ENCODE results near the gene PAX3. TPM values are rescaled to one million over a fixed set of nuclear protein-coding genes. Genes with fewer than 3 reads are reported as not detected.

Gene PAX3
- total and polyA plus RNA-seq, 2 of the 13 experiments (the other 11 are each of a cell fraction or from before 2014, with no cell fraction given): 0.07 TPM; not detected in 1

DNA sequence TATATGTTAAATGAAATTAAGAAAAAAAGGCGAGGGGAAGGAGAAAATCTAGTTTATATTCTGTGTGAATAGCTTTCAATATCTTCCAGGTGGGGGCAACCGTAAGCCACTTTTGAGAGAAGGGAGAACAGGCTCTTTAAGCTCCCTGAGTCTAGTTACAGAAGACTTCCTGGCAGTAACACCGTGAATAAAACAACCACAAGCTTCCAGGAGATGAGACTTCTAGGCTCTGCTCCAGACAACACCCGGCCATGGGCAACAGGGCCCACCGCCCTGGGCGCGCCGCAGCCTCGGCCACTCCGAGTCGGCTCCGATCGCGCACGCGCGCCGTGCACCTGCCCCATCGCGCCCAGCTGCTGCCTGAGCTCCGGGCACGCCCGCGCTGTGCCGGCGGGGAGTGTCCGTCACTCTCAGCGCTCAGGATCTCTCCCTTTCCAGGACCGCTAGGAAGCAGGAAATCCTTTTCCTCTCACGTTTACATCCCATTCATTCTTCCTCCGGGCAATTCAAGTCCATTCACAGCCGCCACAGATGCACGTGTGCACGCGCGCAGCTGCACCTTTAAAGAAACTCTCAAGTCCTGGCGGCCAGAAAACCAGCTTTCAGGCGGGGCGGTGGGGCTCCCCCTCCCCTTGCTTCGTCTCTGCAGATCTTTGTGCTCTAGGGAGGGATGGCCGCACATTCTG lies 19.4 kb upstream of the PAX3 start (continued):
- TF ChIP-seq MYPOP (CRISPR knock-in tag; IDR thresholded peaks at IDR 0.05) (peak; percentile 73; the same call in 1 of the 2 replicates), ZBTB21 (CRISPR knock-in tag; IDR thresholded peaks at IDR 0.05) (no peak), GABPA (IDR thresholded peaks at IDR 0.05; ENCODE audit: low read depth, low read length) (no peak), GABPA (CRISPR knock-in tag; IDR thresholded peaks at IDR 0.05; ENCODE audit: low read depth) (no peak), ARID4A (CRISPR knock-in tag; IDR thresholded peaks at IDR 0.05; ENCODE audit: borderline replicate concordance) (peak; percentile 44; the same call in 1 of the 2 replicates), ARHGAP35 (CRISPR knock-in tag; IDR thresholded peaks at IDR 0.05; ENCODE audit: borderline replicate concordance) (peak; percentile 41; the same call in 1 of the 2 replicates), RAD51 (IDR thresholded peaks at IDR 0.05; ENCODE audit: borderline replicate concordance) (no peak), MAX (IDR thresholded peaks at IDR 0.05) (peak; percentile 81), IKZF4 (CRISPR knock-in tag; IDR thresholded peaks at IDR 0.05; ENCODE audit: borderline replicate concordance, low read depth, not compliant biosample characterization) (peak; percentile 49), NKX3-1 (CRISPR knock-in tag; IDR thresholded peaks at IDR 0.05) (no peak), HNF4G (IDR thresholded peaks at IDR 0.05; ENCODE audit: borderline replicate concordance, low read depth, low read length) (no peak), HNF4G (CRISPR knock-in tag; IDR thresholded peaks at IDR 0.05; ENCODE audit: borderline replicate concordance, low read depth) (no peak), HDAC2 (CRISPR knock-in tag; IDR thresholded peaks at IDR 0.05) (0 out of 2 replicates have a peak, but pooled peaks have one; percentile 24), ZNF747 (CRISPR knock-in tag; IDR thresholded peaks at IDR 0.05; ENCODE audit: borderline replicate concordance) (no peak), ZNF552 (CRISPR knock-in tag; IDR thresholded peaks at IDR 0.05; ENCODE audit: borderline replicate concordance) (peak; percentile 79; the same call in 1 of the 2 replicates), ELF1 (CRISPR knock-in tag; IDR thresholded peaks at IDR 0.05) (no peak), SOX13 (IDR thresholded peaks at IDR 0.05) (no peak), SOX13 (CRISPR knock-in tag; conservative IDR thresholded peaks at IDR 0.05 in 1 of 2, IDR thresholded peaks at IDR 0.05 in 1 of 2) (0 out of 4 replicates have a peak, but pooled peaks of 1 of the 2 experiments have one; percentile 8), NFKB2 (CRISPR knock-in tag; IDR thresholded peaks at IDR 0.05; ENCODE audit: borderline replicate concordance) (peak; percentile 65; the same call in 1 of the 2 replicates), ZNF7 (CRISPR knock-in tag; IDR thresholded peaks at IDR 0.05) (no peak), ZNF274 (CRISPR knock-in tag; IDR thresholded peaks at IDR 0.05) (peak; percentile 66; the same call in 1 of the 2 replicates), STAG1 (CRISPR knock-in tag; IDR thresholded peaks at IDR 0.05) (peak; percentile 76), DDIT3 (CRISPR knock-in tag; IDR thresholded peaks at IDR 0.05) (no peak)
- TF ChIP-seq, protein P1, sequence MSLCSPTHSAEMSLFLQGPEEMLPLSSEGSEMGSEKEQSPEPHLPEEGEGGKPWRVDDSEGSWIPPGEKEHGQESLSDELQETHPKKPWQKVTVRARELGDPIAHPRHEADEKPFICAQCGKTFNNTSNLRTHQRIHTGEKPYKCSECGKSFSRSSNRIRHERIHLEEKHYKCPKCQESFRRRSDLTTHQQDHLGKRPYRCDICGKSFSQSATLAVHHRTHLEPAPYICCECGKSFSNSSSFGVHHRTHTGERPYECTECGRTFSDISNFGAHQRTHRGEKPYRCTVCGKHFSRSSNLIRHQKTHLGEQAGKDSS (CRISPR knock-in tag; IDR thresholded peaks at IDR 0.05; ENCODE audit: borderline replicate concordance, low read depth): peak; percentile 53; the same call in 1 of the 2 replicates
